IMR-90 (cell line): ENCODE data around the gene EYS. TPM values are rescaled to one million over a fixed set of nuclear protein-coding genes. Genes with fewer than 3 reads are reported as not detected.

Experiments used
- ATAC-seq: fragments of 200-7000 bp; cut with Tn5 transposase; 2 replicates; pipeline ENCODE4 v1.9.1; 2020; ENCODE audit warnings: low read depth, mild to moderate bottlenecking, moderate library complexity
- BruUV-seq: library from RNA; stranded (reverse); fragments of 400-500 nt; replicated peaks from 2 replicates; lab custom pipeline; 2021; lab: Mats Ljungman, UMichigan
- CTCF ChIA-PET: fragments of 300-600 bp; formaldehyde crosslinking; extraction: SDS; loops from one replicate; lab custom pipeline; 2021; ENCODE audit warnings: antibody characterized with exemption; lab: Yijun Ruan, JAX
- POLR2A ChIA-PET: fragments of 300-600 bp; sonication (Branson Sonifier 250); formaldehyde crosslinking; loops from one replicate; lab custom pipeline; 2022; ENCODE audit warnings: antibody characterized with exemption; ENCODE audit not compliant: unreplicated experiment; lab: Charles Lee
- DNase-seq: peaks from one replicate; pipeline ENCODE4 v3.0.0; 2013
- H2AFZ ChIP-seq: replicated peaks from 2 replicates; pipeline ENCODE3; 2013; ENCODE audit warnings: low read length, mild to moderate bottlenecking; ENCODE audit not compliant: poor library complexity
- H2AK5ac ChIP-seq: 2 replicates; pipeline ENCODE4 v1.6.1; 2013; ENCODE audit warnings: low read depth, low read length, inconsistent platforms
- H2AK9ac ChIP-seq: replicated peaks from 2 replicates; pipeline ENCODE3; 2013; ENCODE audit warnings: mild to moderate bottlenecking, low read depth, low read length, moderate library complexity; ENCODE audit not compliant: poor library complexity
- H2BK120ac ChIP-seq: 2 replicates; pipeline ENCODE4 v1.6.1; 2013; ENCODE audit warnings: low read depth, low read length, inconsistent platforms
- H2BK15ac ChIP-seq: 3 replicates; pipeline ENCODE4 v1.6.1; 2013; ENCODE audit warnings: low read depth, low read length, inconsistent platforms
- H2BK20ac ChIP-seq: 2 replicates; pipeline ENCODE4 v1.6.1; 2013; ENCODE audit warnings: low read depth, mild to moderate bottlenecking, inconsistent platforms, low read length, moderate library complexity
- H2BK5ac ChIP-seq: 2 replicates; pipeline ENCODE4 v1.6.1; 2013; ENCODE audit warnings: mild to moderate bottlenecking, low read depth, low read length, inconsistent platforms; ENCODE audit not compliant: poor library complexity, severe bottlenecking
- H3K14ac ChIP-seq: replicated peaks from 2 replicates; pipeline ENCODE4 v1.6.1; 2013; ENCODE audit warnings: low read depth, low read length, inconsistent platforms
- H3K18ac ChIP-seq: 2 replicates; pipeline ENCODE4 v1.6.1; 2013; ENCODE audit warnings: low read depth, low read length, control low read depth
- H3K23ac ChIP-seq: 2 replicates; pipeline ENCODE4 v1.6.1; 2013; ENCODE audit warnings: low read depth, low read length, inconsistent platforms
- H3K27ac ChIP-seq: 2 replicates; pipeline ENCODE4 v1.5.1; 2013; ENCODE audit warnings: mild to moderate bottlenecking, control low read depth, low read length; ENCODE audit not compliant: insufficient read depth
- H3K27me3 ChIP-seq: 2 replicates; pipeline ENCODE4 v1.6.1; 2013; ENCODE audit warnings: low read length; ENCODE audit not compliant: control insufficient read depth, insufficient read depth
- H3K36me3 ChIP-seq: 2 replicates; pipeline ENCODE4 v1.6.1; 2013; ENCODE audit warnings: low read length, mixed read lengths; ENCODE audit not compliant: control insufficient read depth, insufficient read depth
- H3K4ac ChIP-seq: 2 replicates; pipeline ENCODE4 v1.6.1; 2013; ENCODE audit warnings: low read depth, low read length, inconsistent platforms
- H3K4me1 ChIP-seq: 2 replicates; pipeline ENCODE4 v1.6.1; 2013; ENCODE audit warnings: low read length, mixed read lengths; ENCODE audit not compliant: control insufficient read depth, insufficient read depth
- H3K4me2 ChIP-seq: 2 replicates; pipeline ENCODE4 v1.6.1; 2013; ENCODE audit warnings: low read depth, mild to moderate bottlenecking, control low read depth, low read length, moderate library complexity
- H3K4me3 ChIP-seq: 2 replicates; pipeline ENCODE4 v1.5.1; 2013; ENCODE audit warnings: low read depth, mild to moderate bottlenecking, control low read depth, low read length, moderate library complexity; ENCODE audit not compliant: insufficient read depth
- H3K56ac ChIP-seq: 2 replicates; pipeline ENCODE4 v1.6.1; 2013; ENCODE audit warnings: low read length, inconsistent platforms; ENCODE audit not compliant: insufficient read depth; ENCODE audit errors: extremely low read depth
- H3K79me1 ChIP-seq, 2 experiments: 2 replicates each; pipeline ENCODE4 v1.6.1; 2013; ENCODE audit warnings: low read length in 2 of 2, inconsistent platforms in 1 of 2, low read depth in 1 of 2
- H3K9ac ChIP-seq: 2 replicates; pipeline ENCODE4 v1.6.1; 2013; ENCODE audit warnings: low read depth, low read length, control low read depth
- H3K9me1 ChIP-seq: 2 replicates; pipeline ENCODE4 v1.6.1; 2013; ENCODE audit warnings: low read length, inconsistent platforms; ENCODE audit not compliant: insufficient read depth
- H3K9me3 ChIP-seq: 2 replicates; pipeline ENCODE4 v1.6.1; 2013; ENCODE audit warnings: low read length; ENCODE audit not compliant: control insufficient read depth, insufficient read depth
- H4K20me1 ChIP-seq: 2 replicates; pipeline ENCODE4 v1.6.1; 2013; ENCODE audit warnings: low read length, inconsistent platforms; ENCODE audit not compliant: insufficient read depth
- H4K5ac ChIP-seq: 2 replicates; pipeline ENCODE4 v1.6.1; 2013; ENCODE audit warnings: mild to moderate bottlenecking, low read depth, low read length, control low read depth
- H4K8ac ChIP-seq, 2 experiments: 2 replicates each; pipeline ENCODE4 v1.6.1; 2013; ENCODE audit warnings: low read depth in 2 of 2, low read length in 2 of 2, control low read depth in 1 of 2, inconsistent platforms in 1 of 2
- H4K91ac ChIP-seq: 2 replicates; pipeline ENCODE4 v1.6.1; 2013; ENCODE audit warnings: low read depth, low read length, inconsistent platforms; ENCODE audit not compliant: insufficient read depth
- BHLHE40 ChIP-seq: fragments of 150-350 bp; IDR thresholded peaks from 2 replicates; pipeline ENCODE4 v1.6.1; 2016; ENCODE audit warnings: mild to moderate bottlenecking, low read depth, low read length
- CEBPB ChIP-seq: IDR thresholded peaks from 2 replicates; pipeline ENCODE4 v1.6.1; 2012; ENCODE audit warnings: low read depth, low read length, improper control_type of control experiment
- CHD1 ChIP-seq: IDR thresholded peaks from 2 replicates; pipeline ENCODE4 v1.6.1; 2012; ENCODE audit warnings: low read depth, low read length, improper control_type of control experiment
- FOS ChIP-seq: fragments of 150-350 bp; IDR thresholded peaks from 2 replicates; pipeline ENCODE4 v1.6.1; 2016; ENCODE audit warnings: low read depth, low read length
- MAFK ChIP-seq: IDR thresholded peaks from 2 replicates; pipeline ENCODE4 v1.6.1; 2012; ENCODE audit warnings: low read depth, low read length, improper control_type of control experiment
- MAZ ChIP-seq: IDR thresholded peaks from 2 replicates; pipeline ENCODE4 v1.6.1; 2012; ENCODE audit warnings: low read depth, mild to moderate bottlenecking, low read length, improper control_type of control experiment, moderate library complexity, borderline replicate concordance
- NFE2L2 ChIP-seq: fragments of 150-350 bp; IDR thresholded peaks from 2 replicates; pipeline ENCODE4 v1.6.1; 2016; ENCODE audit warnings: low read depth, mild to moderate bottlenecking, low read length
- POLR2A ChIP-seq: IDR thresholded peaks from 2 replicates; pipeline ENCODE4 v1.6.1; 2012; ENCODE audit warnings: mild to moderate bottlenecking, low read depth, low read length
- RCOR1 ChIP-seq: IDR thresholded peaks from 2 replicates; pipeline ENCODE4 v1.6.1; 2012; ENCODE audit warnings: mild to moderate bottlenecking, low read length, improper control_type of control experiment; ENCODE audit not compliant: insufficient replicate concordance
- SMC3 ChIP-seq: fragments of 150-350 bp; IDR thresholded peaks from 2 replicates; pipeline ENCODE4 v1.6.1; 2016; ENCODE audit warnings: low read depth, mild to moderate bottlenecking, antibody characterized with exemption, low read length, moderate library complexity
- WGBS, 2 experiments: methylation state at CpG; one replicate each; pipeline versions ENCODE4 v1.1.5 to v1.1.7; 2013; ENCODE audit warnings: missing lambda C conversion rate in 2 of 2; ENCODE audit not compliant: insufficient read length in 1 of 2; ENCODE audit errors: extremely low coverage in 2 of 2; 5-methylcytosine and 5-hydroxymethylcytosine counted together
- dilution Hi-C: fragments of 300-500 bp; cut with HindIII; formaldehyde crosslinking; loops from one replicate; pipeline ENCODE4 v1.14.3; 2018; ENCODE audit warnings: low sequenced_read_pairs; ENCODE audit not compliant: unreplicated experiment
- in situ Hi-C: fragments of 300-500 bp; cut with MboI; formaldehyde crosslinking; loops from 3 replicates; pipeline ENCODE4 v1.14.3; 2019; ENCODE audit warnings: low sequenced_read_pairs, inconsistent platforms, mixed read lengths
- intact Hi-C: fragments of 100-400 bp; cut with micrococcal nuclease; formaldehyde crosslinking; loops from 2 replicates; pipeline ENCODE4 v1.10.0; 2022
- polyA plus RNA-seq, 3 experiments: library from polyadenylated mRNA; depleted of rRNA; stranded (reverse); fragments of >200 nt; gene quantifications; 2 replicates each; pipeline ENCODE4 v1.2.3, GENCODE V29; 2012; ENCODE audit warnings: low replicate concordance in 1 of 3
- total RNA-seq: library from RNA; depleted of rRNA; stranded (reverse); fragments of >200 nt; gene quantifications from 2 replicates; pipeline ENCODE4 v1.2.3, GENCODE V29; 2012
- TF ChIP-seq, protein P1 (sequence below): conservative IDR thresholded peaks from 2 replicates; pipeline ENCODE4 v1.5.1; 2012; ENCODE audit warnings: mild to moderate bottlenecking, low read depth, low read length, improper control_type of control experiment
- TF ChIP-seq, protein P2 (sequence below): fragments of 150-350 bp; IDR thresholded peaks from 2 replicates; pipeline ENCODE4 v1.6.1; 2017; ENCODE audit warnings: mild to moderate bottlenecking, antibody characterized with exemption, low read length, low read depth
- TF ChIP-seq, protein P3 (sequence below): fragments of 150-350 bp; IDR thresholded peaks from 2 replicates; pipeline ENCODE4 v1.6.1; 2016; ENCODE audit warnings: low read depth, mild to moderate bottlenecking, low read length, moderate library complexity, borderline replicate concordance

The EYS gene
- total and polyA plus RNA-seq, 2 of the 4 experiments (the other 2 are of a cell fraction): under 0.01 TPM; not detected in 1

DNA sequence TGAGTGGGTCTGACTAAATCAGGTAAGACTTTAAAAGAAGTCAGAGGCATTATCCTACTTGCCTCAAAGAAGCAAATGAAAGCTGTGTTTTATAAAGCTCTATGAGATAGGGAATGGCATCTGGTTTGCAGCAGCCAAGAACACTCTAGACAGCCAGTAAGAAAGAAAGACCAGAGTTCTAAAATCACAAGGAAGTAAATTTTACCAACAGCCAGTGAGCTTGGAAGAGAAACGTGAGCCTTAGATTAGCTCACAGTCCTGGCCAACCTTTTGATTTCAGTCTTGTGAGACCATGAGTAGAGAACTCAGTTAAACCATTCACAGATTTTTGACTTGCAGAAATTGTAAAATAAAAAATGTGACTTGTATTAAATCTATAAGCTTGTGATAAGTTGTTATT, 693.0 kb downstream of the EYS start:
- no peak for DNase-seq
- no peak overlapping the region for H4K91ac ChIP-seq
- WGBS, 2 experiments: no CpG with 5 or more reads among the region's 1 CpG
- no peaks in the 10 kb centered on the region; the same call in 1 of the 2 replicates for H3K9me3 ChIP-seq
- no peak overlapping the region for H4K8ac ChIP-seq
- in situ Hi-C loops: no loop called here
- H3K4me3 ChIP-seq: no peak overlapping the region
- no peaks in the 10 kb centered on the region for H3K36me3 ChIP-seq
- H2AK9ac ChIP-seq: no peak overlapping the region
- H3K27ac ChIP-seq: no peak overlapping the region
- H2BK120ac ChIP-seq: no peak overlapping the region
- H3K18ac ChIP-seq: no peak overlapping the region
- POLR2A ChIA-PET: no interaction called here
- H3K23ac ChIP-seq: no peak overlapping the region
- H3K27me3 ChIP-seq: no peaks in the 10 kb centered on the region
- H2BK20ac ChIP-seq: no peak overlapping the region
- H2AFZ ChIP-seq: no peak overlapping the region
- no peak overlapping the region for H2BK15ac ChIP-seq
- no TSS peak for BruUV-seq
- H4K5ac ChIP-seq: no peak overlapping the region
- TF ChIP-seq MAFK (no peak), BHLHE40 (no peak), POLR2A (no peak), CHD1 (no peak), SMC3 (no peak), CEBPB (no peak), NFE2L2 (no peak), FOS (no peak), MAZ (no peak), RCOR1 (no peak)
- TF ChIP-seq, protein P1, sequence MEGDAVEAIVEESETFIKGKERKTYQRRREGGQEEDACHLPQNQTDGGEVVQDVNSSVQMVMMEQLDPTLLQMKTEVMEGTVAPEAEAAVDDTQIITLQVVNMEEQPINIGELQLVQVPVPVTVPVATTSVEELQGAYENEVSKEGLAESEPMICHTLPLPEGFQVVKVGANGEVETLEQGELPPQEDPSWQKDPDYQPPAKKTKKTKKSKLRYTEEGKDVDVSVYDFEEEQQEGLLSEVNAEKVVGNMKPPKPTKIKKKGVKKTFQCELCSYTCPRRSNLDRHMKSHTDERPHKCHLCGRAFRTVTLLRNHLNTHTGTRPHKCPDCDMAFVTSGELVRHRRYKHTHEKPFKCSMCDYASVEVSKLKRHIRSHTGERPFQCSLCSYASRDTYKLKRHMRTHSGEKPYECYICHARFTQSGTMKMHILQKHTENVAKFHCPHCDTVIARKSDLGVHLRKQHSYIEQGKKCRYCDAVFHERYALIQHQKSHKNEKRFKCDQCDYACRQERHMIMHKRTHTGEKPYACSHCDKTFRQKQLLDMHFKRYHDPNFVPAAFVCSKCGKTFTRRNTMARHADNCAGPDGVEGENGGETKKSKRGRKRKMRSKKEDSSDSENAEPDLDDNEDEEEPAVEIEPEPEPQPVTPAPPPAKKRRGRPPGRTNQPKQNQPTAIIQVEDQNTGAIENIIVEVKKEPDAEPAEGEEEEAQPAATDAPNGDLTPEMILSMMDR: no peak
- TF ChIP-seq, protein P2, sequence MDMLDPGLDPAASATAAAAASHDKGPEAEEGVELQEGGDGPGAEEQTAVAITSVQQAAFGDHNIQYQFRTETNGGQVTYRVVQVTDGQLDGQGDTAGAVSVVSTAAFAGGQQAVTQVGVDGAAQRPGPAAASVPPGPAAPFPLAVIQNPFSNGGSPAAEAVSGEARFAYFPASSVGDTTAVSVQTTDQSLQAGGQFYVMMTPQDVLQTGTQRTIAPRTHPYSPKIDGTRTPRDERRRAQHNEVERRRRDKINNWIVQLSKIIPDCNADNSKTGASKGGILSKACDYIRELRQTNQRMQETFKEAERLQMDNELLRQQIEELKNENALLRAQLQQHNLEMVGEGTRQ: no peak
- TF ChIP-seq, protein P3, sequence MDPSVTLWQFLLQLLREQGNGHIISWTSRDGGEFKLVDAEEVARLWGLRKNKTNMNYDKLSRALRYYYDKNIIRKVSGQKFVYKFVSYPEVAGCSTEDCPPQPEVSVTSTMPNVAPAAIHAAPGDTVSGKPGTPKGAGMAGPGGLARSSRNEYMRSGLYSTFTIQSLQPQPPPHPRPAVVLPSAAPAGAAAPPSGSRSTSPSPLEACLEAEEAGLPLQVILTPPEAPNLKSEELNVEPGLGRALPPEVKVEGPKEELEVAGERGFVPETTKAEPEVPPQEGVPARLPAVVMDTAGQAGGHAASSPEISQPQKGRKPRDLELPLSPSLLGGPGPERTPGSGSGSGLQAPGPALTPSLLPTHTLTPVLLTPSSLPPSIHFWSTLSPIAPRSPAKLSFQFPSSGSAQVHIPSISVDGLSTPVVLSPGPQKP: no peak
- no peaks in the 10 kb centered on the region for H3K9me1 ChIP-seq
- H3K4me1 ChIP-seq: no peaks in the 10 kb centered on the region
- dilution Hi-C loops: no loop called here
- CTCF ChIA-PET: no interaction called here
- no peak overlapping the region for H3K14ac ChIP-seq
- no peak overlapping the region for H3K9ac ChIP-seq
- no peaks in the 10 kb centered on the region for H3K79me1 ChIP-seq
- H2AK5ac ChIP-seq: no peak overlapping the region
- H3K4me2 ChIP-seq: no peak overlapping the region
- H4K20me1 ChIP-seq: no peaks in the 10 kb centered on the region
- intact Hi-C loops: no loop called here
- no peak for ATAC-seq
- no peak overlapping the region for H2BK5ac ChIP-seq
- H3K56ac ChIP-seq: no peak overlapping the region
- H3K4ac ChIP-seq: no peak overlapping the region
